Measurements from ENCODE around the gene UBE2R2.

Gene UBE2R2

GRCh38 chr9:33878691-33879366, 61.9 kb downstream of the UBE2R2 start:
- DNase-seq (ENCODE audit: low read depth) = no peak
- H3K4me3 ChIP-seq (ENCODE audit: low read depth, low read length) = no peak overlapping the region
- TF ChIP-seq, protein P1, sequence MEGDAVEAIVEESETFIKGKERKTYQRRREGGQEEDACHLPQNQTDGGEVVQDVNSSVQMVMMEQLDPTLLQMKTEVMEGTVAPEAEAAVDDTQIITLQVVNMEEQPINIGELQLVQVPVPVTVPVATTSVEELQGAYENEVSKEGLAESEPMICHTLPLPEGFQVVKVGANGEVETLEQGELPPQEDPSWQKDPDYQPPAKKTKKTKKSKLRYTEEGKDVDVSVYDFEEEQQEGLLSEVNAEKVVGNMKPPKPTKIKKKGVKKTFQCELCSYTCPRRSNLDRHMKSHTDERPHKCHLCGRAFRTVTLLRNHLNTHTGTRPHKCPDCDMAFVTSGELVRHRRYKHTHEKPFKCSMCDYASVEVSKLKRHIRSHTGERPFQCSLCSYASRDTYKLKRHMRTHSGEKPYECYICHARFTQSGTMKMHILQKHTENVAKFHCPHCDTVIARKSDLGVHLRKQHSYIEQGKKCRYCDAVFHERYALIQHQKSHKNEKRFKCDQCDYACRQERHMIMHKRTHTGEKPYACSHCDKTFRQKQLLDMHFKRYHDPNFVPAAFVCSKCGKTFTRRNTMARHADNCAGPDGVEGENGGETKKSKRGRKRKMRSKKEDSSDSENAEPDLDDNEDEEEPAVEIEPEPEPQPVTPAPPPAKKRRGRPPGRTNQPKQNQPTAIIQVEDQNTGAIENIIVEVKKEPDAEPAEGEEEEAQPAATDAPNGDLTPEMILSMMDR (IDR thresholded peaks at IDR 0.05; ENCODE audit: low read depth, low read length, missing control alignments) = no peak
- in situ Hi-C loops (cut with HindIII; ENCODE audit: low sequenced_read_pairs) = no loop called here

DNA sequence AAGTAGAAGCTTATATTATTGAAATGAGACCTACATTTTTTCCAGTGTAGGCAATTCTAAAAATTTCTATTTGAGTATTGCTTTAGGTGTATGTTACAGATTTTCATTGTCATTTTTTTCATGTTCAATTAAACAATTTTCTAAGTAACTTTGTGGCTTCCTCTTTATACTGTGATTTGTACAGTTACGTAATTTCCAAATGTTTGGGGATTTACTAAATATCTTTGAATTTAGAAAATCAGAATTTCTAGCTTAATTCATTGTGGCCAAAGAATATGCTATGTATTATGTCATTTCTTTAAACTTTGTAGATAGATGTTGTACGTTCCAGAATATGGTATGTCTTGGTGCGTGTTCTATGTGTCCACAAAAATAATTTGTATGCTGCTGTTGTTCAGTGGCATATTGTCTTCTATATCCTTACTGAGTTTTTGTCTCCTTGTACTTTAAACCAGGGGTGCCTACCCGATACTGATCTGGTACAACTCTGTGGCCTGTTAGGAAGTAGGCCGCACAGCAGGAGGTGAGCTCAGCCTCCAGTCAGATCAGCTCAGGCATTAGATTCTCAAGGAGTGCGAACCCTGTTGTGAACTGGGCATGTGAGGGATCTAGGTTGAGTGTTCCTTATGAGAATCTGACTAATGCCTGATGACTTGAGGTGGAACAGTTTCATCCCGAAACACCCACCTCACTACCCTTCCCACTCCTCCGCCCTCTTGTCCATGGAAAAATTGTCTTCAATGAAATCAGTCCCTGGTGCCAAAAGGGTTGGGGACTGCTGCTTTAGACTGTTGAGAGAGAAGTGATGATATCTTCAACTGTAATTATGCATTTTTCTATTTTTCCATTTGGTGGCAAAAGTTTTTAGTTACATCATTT, 63.5 kb downstream of the UBE2R2 start:
- DNase-seq (ENCODE audit: low read depth) = no peak
- H3K4me3 ChIP-seq (ENCODE audit: low read depth, low read length) = no peak overlapping the region
- TF ChIP-seq, protein P1 (IDR thresholded peaks at IDR 0.05; ENCODE audit: low read depth, low read length, missing control alignments) = no peak
- in situ Hi-C loops (cut with HindIII; ENCODE audit: low sequenced_read_pairs) = no loop called here

GRCh38 chr9:33881635-33882034, 64.7 kb downstream of the UBE2R2 start:
- TF ChIP-seq, protein P1 (IDR thresholded peaks at IDR 0.05; ENCODE audit: low read depth, low read length, missing control alignments) = no peak
- in situ Hi-C loops (cut with HindIII; ENCODE audit: low sequenced_read_pairs) = no loop called here
- H3K4me3 ChIP-seq (ENCODE audit: low read depth, low read length) = no peak overlapping the region
- no peak for DNase-seq (ENCODE audit: low read depth)

- no peak overlapping the region for H3K4me3 ChIP-seq (ENCODE audit: low read depth, low read length)
- DNase-seq (ENCODE audit: low read depth) = peak; percentile 43
- in situ Hi-C loops (cut with HindIII; ENCODE audit: low sequenced_read_pairs) = no loop called here
- TF ChIP-seq, protein P1 (IDR thresholded peaks at IDR 0.05; ENCODE audit: low read depth, low read length, missing control alignments) = no peak
Measured at GRCh38 chr9:33884856-33885701, 68.1 kb downstream of the UBE2R2 start.

GRCh38 chr9:33885948-33886347, 69.0 kb downstream of the UBE2R2 start:
- in situ Hi-C loops (cut with HindIII; ENCODE audit: low sequenced_read_pairs) = no loop called here
- H3K4me3 ChIP-seq (ENCODE audit: low read depth, low read length) = no peak overlapping the region
- TF ChIP-seq, protein P1 (IDR thresholded peaks at IDR 0.05; ENCODE audit: low read depth, low read length, missing control alignments) = no peak
- DNase-seq (ENCODE audit: low read depth) = no peak

DNA sequence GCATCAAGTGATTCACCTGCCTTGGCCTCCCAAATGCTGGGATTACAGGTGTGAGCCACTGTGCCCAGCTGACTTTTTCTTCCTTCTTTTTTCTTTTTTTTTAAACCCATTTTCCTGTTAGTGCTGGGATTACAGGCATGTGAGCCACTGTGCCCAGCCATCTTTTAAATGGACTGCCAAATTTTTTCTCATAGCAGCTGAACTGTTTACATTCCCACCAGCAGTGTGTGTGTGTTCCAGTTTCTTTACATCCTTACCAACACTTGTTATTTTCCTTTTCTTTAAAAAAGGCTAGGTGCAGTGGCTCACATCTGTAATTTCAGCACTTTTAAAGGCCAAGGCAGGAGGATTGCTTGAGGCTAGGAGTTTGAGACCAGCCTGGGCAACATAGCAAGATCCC, 76.9 kb downstream of the UBE2R2 start:
- no peak overlapping the region for H3K4me3 ChIP-seq (ENCODE audit: low read depth, low read length)
- in situ Hi-C loops (cut with HindIII; ENCODE audit: low sequenced_read_pairs) = no loop called here
- TF ChIP-seq, protein P1 (IDR thresholded peaks at IDR 0.05; ENCODE audit: low read depth, low read length, missing control alignments) = no peak
- no peak for DNase-seq (ENCODE audit: low read depth)

Data from astrocyte of the cerebellum (primary cell).